Measurements from ENCODE around the gene TCF7.

Gene TCF7

DNA sequence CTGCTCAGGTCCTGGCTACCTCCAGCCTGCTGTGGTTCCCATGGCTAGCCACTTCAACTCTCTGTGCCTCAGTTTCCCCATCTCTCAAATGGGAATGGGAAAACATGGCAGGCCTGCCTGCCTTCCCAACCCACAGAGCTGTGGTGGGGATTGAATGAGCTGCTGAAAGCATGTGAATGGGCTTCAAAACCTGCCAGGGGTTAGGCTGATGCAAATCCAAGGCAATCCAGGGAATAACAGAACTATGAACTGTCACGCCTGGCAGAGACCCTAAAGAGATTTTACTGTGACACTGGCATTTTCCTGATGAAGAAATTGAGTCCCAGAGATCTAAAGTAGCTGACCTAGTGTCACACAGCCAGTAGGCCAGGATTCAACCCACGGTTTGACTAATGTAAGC lies 29.9 kb upstream of the TCF7 start:
- no peaks in the 10 kb centered on the region for H3K9me3 Mint-ChIP-seq (ENCODE audit: low read depth)
- H3K36me3 Mint-ChIP-seq: no peaks in the 10 kb centered on the region
- no peaks in the 10 kb centered on the region for H3K27me3 Mint-ChIP-seq
- peaks cover 82% of the 10 kb centered on the region for H3K4me1 Mint-ChIP-seq (ENCODE audit: low read depth)
- H3K4me3 Mint-ChIP-seq: no peak overlapping the region
- H3K27ac Mint-ChIP-seq: peak overlapping the region; percentile 67

- Mint-ChIP-seq H3K27ac (no peak overlapping the region), H3K9me3 (ENCODE audit: low read depth) (no peaks in the 10 kb centered on the region), H3K4me3 (no peak overlapping the region), H3K27me3 (no peaks in the 10 kb centered on the region), H3K4me1 (ENCODE audit: low read depth) (peaks cover 81% of the 10 kb centered on the region), H3K36me3 (no peaks in the 10 kb centered on the region)
Observed at GRCh38 chr5:134085411-134085810, 29.1 kb upstream of the TCF7 start.

- Mint-ChIP-seq H3K9me3 (ENCODE audit: low read depth) (no peaks in the 10 kb centered on the region), H3K27ac (peak overlapping the region; percentile 96), H3K4me1 (ENCODE audit: low read depth) (peaks cover 87% of the 10 kb centered on the region), H3K36me3 (no peaks in the 10 kb centered on the region), H3K27me3 (no peaks in the 10 kb centered on the region), H3K4me3 (peak overlapping the region; percentile 78)
Observed at GRCh38 chr5:134086225-134086942, 28.1 kb upstream of the TCF7 start.

- H3K4me1 Mint-ChIP-seq (ENCODE audit: low read depth): peaks cover 87% of the 10 kb centered on the region
- H3K27ac Mint-ChIP-seq: peak overlapping the region; percentile 96
- no peaks in the 10 kb centered on the region for H3K36me3 Mint-ChIP-seq
- peak overlapping the region; percentile 78 for H3K4me3 Mint-ChIP-seq
- H3K9me3 Mint-ChIP-seq (ENCODE audit: low read depth): no peaks in the 10 kb centered on the region
- H3K27me3 Mint-ChIP-seq: no peaks in the 10 kb centered on the region
Observed at GRCh38 chr5:134086943-134087305, 27.6 kb upstream of the TCF7 start.

DNA sequence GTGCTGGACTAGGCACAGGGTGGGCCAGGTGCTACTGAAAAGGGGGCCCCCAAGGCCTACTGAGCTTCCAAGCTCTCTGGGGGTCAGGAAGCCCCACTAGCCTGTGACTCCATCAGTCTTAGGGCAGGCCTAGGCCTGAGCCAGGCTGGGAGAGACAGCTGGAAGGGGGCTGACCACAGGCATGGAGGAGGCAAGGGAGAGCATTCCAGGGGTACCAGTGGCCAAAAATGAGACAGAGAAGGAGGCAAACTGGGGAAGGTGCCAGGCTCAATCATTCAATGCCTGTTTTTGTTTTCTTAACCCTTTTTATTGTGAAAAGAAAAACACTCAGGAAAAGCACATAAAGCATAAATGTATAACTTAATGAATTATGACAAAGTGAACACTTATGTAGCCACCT lies 26.2 kb upstream of the TCF7 start:
- Mint-ChIP-seq H3K27ac (peak overlapping the region; percentile 96), H3K36me3 (no peaks in the 10 kb centered on the region), H3K4me3 (no peak overlapping the region), H3K27me3 (no peaks in the 10 kb centered on the region), H3K4me1 (ENCODE audit: low read depth) (peaks cover 88% of the 10 kb centered on the region), H3K9me3 (ENCODE audit: low read depth) (no peaks in the 10 kb centered on the region)

GRCh38 chr5:134088994-134089560 lies 25.4 kb upstream of the TCF7 start:
- Mint-ChIP-seq H3K27me3 (no peaks in the 10 kb centered on the region), H3K4me3 (peak overlapping the region; percentile 53), H3K4me1 (ENCODE audit: low read depth) (peaks cover 88% of the 10 kb centered on the region), H3K36me3 (no peaks in the 10 kb centered on the region), H3K27ac (peak overlapping the region; percentile 96), H3K9me3 (ENCODE audit: low read depth) (no peaks in the 10 kb centered on the region)

- no peaks in the 10 kb centered on the region for H3K27me3 Mint-ChIP-seq
- peak overlapping the region; percentile 90 for H3K27ac Mint-ChIP-seq
- H3K4me1 Mint-ChIP-seq (ENCODE audit: low read depth): peaks cover 85% of the 10 kb centered on the region
- no peaks in the 10 kb centered on the region for H3K36me3 Mint-ChIP-seq
- H3K4me3 Mint-ChIP-seq: peak overlapping the region; percentile 45
- H3K9me3 Mint-ChIP-seq (ENCODE audit: low read depth): no peaks in the 10 kb centered on the region
Observed at GRCh38 chr5:134090522-134090921, 24.0 kb upstream of the TCF7 start.

DNA sequence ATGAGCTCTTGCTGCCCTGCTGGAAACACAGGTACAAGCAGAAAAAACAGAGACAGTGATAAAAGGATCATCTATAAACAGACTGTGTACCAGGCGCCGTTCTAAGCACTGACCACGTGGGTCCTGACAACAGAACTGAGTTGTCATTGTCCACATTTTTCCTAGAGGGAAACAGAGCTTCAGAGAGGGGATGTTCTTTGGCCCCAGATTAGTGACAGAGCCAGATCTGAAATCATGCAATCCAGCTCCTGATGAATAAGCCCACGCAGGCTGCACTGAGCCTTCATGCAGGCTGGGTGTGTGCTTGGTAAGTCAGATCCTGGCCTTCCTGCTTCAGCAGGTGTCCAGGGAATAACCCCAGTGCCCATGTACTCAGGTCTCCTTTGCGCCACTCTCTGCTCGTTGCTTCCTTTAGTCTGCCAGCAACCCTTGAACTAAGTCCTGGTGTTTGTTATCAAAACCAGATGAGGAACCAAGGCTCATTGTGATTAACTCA lies 22.8 kb upstream of the TCF7 start:
- H3K27ac Mint-ChIP-seq: peak overlapping the region; percentile 90

DNA sequence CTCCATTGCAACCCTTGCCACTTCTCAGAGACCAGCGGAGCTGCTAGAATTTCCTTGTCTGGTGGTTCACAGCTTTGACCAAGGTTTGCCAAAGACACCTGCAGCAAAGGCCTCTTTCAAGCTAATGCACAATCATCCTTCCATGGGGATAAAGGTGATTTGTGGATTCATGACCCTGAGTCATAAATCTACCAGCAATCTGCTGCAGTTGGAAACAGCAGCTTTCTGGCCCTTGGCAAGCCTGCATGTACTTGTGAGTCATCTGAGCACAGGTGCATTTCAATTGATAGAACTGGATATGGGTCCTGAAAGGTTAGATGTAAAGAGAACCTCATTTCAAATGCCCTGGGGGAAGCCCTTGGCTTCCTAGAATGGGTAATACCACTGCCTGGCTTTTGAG lies 21.6 kb upstream of the TCF7 start:
- no peaks in the 10 kb centered on the region for H3K27me3 Mint-ChIP-seq
- H3K9me3 Mint-ChIP-seq (ENCODE audit: low read depth): no peaks in the 10 kb centered on the region
- peaks cover 4% of the 10 kb centered on the region for H3K36me3 Mint-ChIP-seq
- peak overlapping the region; percentile 11 for H3K4me3 Mint-ChIP-seq
- H3K4me1 Mint-ChIP-seq (ENCODE audit: low read depth): peaks cover 88% of the 10 kb centered on the region
- peak overlapping the region; percentile 82 for H3K27ac Mint-ChIP-seq

More for the DNA sequence above, 22.8 kb upstream of the TCF7 start:
- Mint-ChIP-seq H3K36me3 (no peaks in the 10 kb centered on the region), H3K9me3 (ENCODE audit: low read depth) (no peaks in the 10 kb centered on the region), H3K4me1 (ENCODE audit: low read depth) (peaks cover 87% of the 10 kb centered on the region), H3K4me3 (peak overlapping the region; percentile 45), H3K27me3 (no peaks in the 10 kb centered on the region)

- peaks cover 86% of the 10 kb centered on the region for H3K4me1 Mint-ChIP-seq (ENCODE audit: low read depth)
- no peaks in the 10 kb centered on the region for H3K9me3 Mint-ChIP-seq (ENCODE audit: low read depth)
- no peaks in the 10 kb centered on the region for H3K27me3 Mint-ChIP-seq
- peaks cover 4% of the 10 kb centered on the region for H3K36me3 Mint-ChIP-seq
- H3K4me3 Mint-ChIP-seq: peak overlapping the region; percentile 11
- H3K27ac Mint-ChIP-seq: peak overlapping the region; percentile 82
Observed at GRCh38 chr5:134093351-134093750, 21.1 kb upstream of the TCF7 start.

DNA sequence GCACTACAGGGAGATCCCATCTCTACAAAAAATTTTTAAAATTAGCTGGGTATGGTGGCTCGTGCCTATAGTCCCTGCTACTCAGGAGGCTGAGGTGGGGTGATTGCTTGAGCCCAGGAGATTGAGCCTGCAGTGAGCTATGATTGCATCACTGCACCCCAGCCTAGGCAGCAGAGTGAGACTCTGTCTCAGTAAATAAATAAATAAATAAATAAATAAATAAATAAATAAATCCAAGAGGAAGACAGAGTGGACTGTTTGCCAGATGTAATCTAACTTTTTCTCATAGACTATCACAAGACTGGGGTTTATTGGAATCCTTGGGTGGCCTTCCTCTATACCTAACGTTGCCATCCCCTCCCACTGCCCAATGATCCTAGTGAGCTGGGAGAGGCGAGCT lies 19.2 kb upstream of the TCF7 start:
- Mint-ChIP-seq H3K4me1 (ENCODE audit: low read depth) (peaks cover 87% of the 10 kb centered on the region), H3K9me3 (ENCODE audit: low read depth) (no peaks in the 10 kb centered on the region), H3K36me3 (peaks cover 4% of the 10 kb centered on the region), H3K27ac (no peak overlapping the region), H3K27me3 (no peaks in the 10 kb centered on the region), H3K4me3 (no peak overlapping the region)

- Mint-ChIP-seq H3K9me3 (ENCODE audit: low read depth) (no peaks in the 10 kb centered on the region), H3K27me3 (no peaks in the 10 kb centered on the region), H3K4me3 (peak overlapping the region; percentile 13), H3K36me3 (peaks cover 4% of the 10 kb centered on the region), H3K27ac (peak overlapping the region; percentile 76), H3K4me1 (ENCODE audit: low read depth) (peaks cover 87% of the 10 kb centered on the region)
Observed at GRCh38 chr5:134095887-134096589, 18.4 kb upstream of the TCF7 start.

GRCh38 chr5:134097211-134097749 lies 17.2 kb upstream of the TCF7 start:
- peak overlapping the region; percentile 83 for H3K4me3 Mint-ChIP-seq
- H3K36me3 Mint-ChIP-seq: peaks cover 4% of the 10 kb centered on the region
- peak overlapping the region; percentile 98 for H3K27ac Mint-ChIP-seq
- no peaks in the 10 kb centered on the region for H3K9me3 Mint-ChIP-seq (ENCODE audit: low read depth)
- no peaks in the 10 kb centered on the region for H3K27me3 Mint-ChIP-seq
- H3K4me1 Mint-ChIP-seq (ENCODE audit: low read depth): peaks cover 84% of the 10 kb centered on the region

GRCh38 chr5:134098690-134099089 lies 15.8 kb upstream of the TCF7 start:
- Mint-ChIP-seq H3K27ac (peak overlapping the region; percentile 94), H3K27me3 (no peaks in the 10 kb centered on the region), H3K9me3 (ENCODE audit: low read depth) (no peaks in the 10 kb centered on the region), H3K36me3 (peaks cover 4% of the 10 kb centered on the region), H3K4me3 (peak overlapping the region; percentile 49), H3K4me1 (ENCODE audit: low read depth) (peaks cover 81% of the 10 kb centered on the region)

DNA sequence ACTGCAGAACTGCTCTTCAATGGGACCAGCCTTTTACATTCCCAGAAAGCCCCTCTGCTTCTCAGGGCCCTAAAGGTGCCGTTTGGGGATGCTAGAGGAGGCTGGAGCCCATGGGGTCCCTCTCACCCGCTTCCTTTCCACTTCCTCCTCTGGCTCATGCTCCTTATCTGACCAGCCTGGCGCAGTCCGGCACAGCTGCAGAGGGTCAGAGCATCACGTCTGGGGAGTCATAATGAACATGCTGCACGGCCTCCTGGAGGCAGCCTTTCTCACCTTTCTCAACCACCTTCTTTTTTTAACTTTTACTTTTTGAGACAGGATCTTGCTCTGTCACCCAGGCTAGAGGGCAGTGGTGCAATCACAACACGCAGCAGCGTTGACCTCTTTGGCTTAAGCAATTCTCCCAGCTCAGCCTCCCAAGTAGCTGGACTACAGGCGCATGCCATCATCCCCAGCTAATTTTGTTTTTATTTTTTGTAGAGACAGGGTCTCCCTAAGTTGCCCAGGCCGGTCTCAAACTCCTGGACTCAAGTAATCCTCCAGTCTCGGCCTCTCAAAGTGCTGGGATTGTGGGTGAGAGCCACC lies 15.1 kb upstream of the TCF7 start:
- peaks cover 4% of the 10 kb centered on the region for H3K36me3 Mint-ChIP-seq
- no peaks in the 10 kb centered on the region for H3K27me3 Mint-ChIP-seq
- peak overlapping the region; percentile 94 for H3K27ac Mint-ChIP-seq
- peak overlapping the region; percentile 69 for H3K4me3 Mint-ChIP-seq
- H3K9me3 Mint-ChIP-seq (ENCODE audit: low read depth): no peaks in the 10 kb centered on the region
- H3K4me1 Mint-ChIP-seq (ENCODE audit: low read depth): peaks cover 80% of the 10 kb centered on the region

Measured in activated naive CD8-positive, alpha-beta T cell (primary cell).